Esophagus muscularis mucosa (tissue), 4 donors: ENCODE data around the gene CRY1.

Source experiments
- CTCF ChIP-seq, 3 experiments: fragments of 200-600 bp in 2 of 3; fragments of 450-650 bp in 1 of 3; sonication (generic) in 2 of 3; IDR thresholded peaks; one replicate each; pipeline ENCODE4 v1.5.1; 2017 to 2019; ENCODE audit warnings: antibody characterized with exemption in 3 of 3, mild to moderate bottlenecking in 2 of 3, moderate library complexity in 1 of 3
- EP300 ChIP-seq: sonication (generic); formaldehyde crosslinking; IDR thresholded peaks from one replicate; pipeline ENCODE4 v1.6.1; 2017; ENCODE audit warnings: antibody characterized with exemption
- POLR2A ChIP-seq: fragments of 450-650 bp; IDR thresholded peaks from one replicate; pipeline ENCODE4 v1.6.1; 2017; ENCODE audit warnings: antibody characterized with exemption, moderate library complexity, mild to moderate bottlenecking, low read depth
- POLR2AphosphoS5 ChIP-seq, 2 donors: sonication (generic); formaldehyde crosslinking; IDR thresholded peaks; one replicate each; pipeline ENCODE4 v1.6.1; 2017; ENCODE audit warnings: antibody characterized with exemption in 2 of 2

GRCh38 chr12:106962286-106962685 lies 131.1 kb downstream of the CRY1 start:
- no peak for TF ChIP-seq POLR2A
- no peak for TF ChIP-seq CTCF (IDR thresholded peaks at IDR 0.05)
- no peak for TF ChIP-seq POLR2AphosphoS5 (IDR thresholded peaks at IDR 0.05)
- TF ChIP-seq EP300 = no peak
